ENCODE measurements around the gene SLX9.

SLX9 gene, protein sequence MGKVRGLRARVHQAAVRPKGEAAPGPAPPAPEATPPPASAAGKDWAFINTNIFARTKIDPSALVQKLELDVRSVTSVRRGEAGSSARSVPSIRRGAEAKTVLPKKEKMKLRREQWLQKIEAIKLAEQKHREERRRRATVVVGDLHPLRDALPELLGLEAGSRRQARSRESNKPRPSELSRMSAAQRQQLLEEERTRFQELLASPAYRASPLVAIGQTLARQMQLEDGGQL

DNA sequence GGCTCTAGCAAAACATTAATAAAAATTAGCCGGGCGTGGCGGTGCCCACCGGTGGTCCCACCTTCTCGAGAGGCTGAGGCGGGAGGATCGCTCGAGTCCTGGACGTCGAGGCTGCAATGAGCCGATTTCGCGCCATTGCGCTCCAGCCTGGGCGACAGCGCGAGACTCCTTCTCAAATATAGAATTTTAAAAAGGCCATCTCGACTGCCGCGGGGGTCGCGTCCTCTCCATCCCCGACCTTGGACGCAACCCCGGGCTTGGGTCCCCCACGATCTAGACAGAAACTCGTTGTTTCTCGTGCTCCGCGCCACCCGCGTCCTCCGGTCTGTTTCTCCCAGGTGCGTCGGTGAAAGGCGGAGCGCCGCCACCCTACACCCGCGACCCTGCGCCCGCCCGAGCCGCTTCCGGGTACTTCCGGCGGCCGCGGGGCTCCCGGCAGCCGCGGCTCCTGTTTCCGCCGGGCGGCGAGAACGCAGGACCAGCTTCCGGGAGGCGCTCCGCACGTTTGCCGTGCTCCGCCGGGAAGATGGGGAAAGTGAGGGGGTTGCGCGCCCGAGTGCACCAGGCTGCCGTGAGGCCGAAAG is at the start of gene SLX9:
SLX9 (plus strand) TSS at position 498 of the 584 bp plus-strand sequence; CDS start at position 527, 29 bp downstream.
- TF ChIP-seq, protein P1, sequence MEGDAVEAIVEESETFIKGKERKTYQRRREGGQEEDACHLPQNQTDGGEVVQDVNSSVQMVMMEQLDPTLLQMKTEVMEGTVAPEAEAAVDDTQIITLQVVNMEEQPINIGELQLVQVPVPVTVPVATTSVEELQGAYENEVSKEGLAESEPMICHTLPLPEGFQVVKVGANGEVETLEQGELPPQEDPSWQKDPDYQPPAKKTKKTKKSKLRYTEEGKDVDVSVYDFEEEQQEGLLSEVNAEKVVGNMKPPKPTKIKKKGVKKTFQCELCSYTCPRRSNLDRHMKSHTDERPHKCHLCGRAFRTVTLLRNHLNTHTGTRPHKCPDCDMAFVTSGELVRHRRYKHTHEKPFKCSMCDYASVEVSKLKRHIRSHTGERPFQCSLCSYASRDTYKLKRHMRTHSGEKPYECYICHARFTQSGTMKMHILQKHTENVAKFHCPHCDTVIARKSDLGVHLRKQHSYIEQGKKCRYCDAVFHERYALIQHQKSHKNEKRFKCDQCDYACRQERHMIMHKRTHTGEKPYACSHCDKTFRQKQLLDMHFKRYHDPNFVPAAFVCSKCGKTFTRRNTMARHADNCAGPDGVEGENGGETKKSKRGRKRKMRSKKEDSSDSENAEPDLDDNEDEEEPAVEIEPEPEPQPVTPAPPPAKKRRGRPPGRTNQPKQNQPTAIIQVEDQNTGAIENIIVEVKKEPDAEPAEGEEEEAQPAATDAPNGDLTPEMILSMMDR (IDR thresholded peaks at IDR 0.05; ENCODE audit: control insufficient read depth, extremely low read depth, insufficient read depth) = no peak
- DNase-seq (ENCODE audit: low read depth) = peak; percentile 36

GRCh38 chr21:44890338-44890931 is 49.4 kb upstream of the SLX9 start:
- no peak overlapping the region for H3K4me3 ChIP-seq (ENCODE audit: low read depth, low read length)
- TF ChIP-seq, protein P1 (IDR thresholded peaks at IDR 0.05; ENCODE audit: control insufficient read depth, extremely low read depth, insufficient read depth) = no peak
- no peak for DNase-seq (ENCODE audit: low read depth)

More for the DNA sequence above, at the start of gene SLX9:
- H3K4me3 ChIP-seq (ENCODE audit: low read depth, low read length) = peak within 1 kb of the TSS; percentile 81

- TF ChIP-seq, protein P1 (IDR thresholded peaks at IDR 0.05; ENCODE audit: control insufficient read depth, extremely low read depth, insufficient read depth) = no peak
- DNase-seq (ENCODE audit: low read depth) = no peak
These were observed 48.8 kb upstream of the SLX9 start for GRCh38 chr21:44890961-44891541.

GRCh38 chr21:44891631-44892031 is 48.2 kb upstream of the SLX9 start:
- TF ChIP-seq, protein P1 (IDR thresholded peaks at IDR 0.05; ENCODE audit: control insufficient read depth, extremely low read depth, insufficient read depth) = no peak
- no peak overlapping the region for H3K4me3 ChIP-seq (ENCODE audit: low read depth, low read length)
- DNase-seq (ENCODE audit: low read depth) = no peak

More at GRCh38 chr21:44890961-44891541, 48.8 kb upstream of the SLX9 start:
- no peak overlapping the region for H3K4me3 ChIP-seq (ENCODE audit: low read depth, low read length)

DNA sequence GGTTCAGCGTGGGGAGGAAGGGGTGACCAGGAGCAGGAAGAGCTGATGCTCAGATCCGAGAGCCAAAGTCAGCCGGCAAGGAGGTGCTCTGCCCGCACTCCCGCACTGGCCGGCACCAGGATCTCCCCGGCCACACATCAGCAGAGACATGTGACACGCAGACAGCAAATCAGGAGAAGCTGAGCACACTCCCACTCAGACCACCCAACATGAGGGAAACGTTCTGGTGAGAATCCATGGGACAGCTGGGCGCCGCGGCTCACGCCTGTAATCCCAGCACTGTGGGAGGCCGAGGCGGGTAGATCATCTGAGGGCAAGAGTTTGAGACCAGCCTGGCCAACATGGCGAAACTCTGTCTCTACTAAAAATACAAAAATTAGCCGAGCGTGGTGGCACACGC is 47.7 kb upstream of the SLX9 start:
- TF ChIP-seq, protein P1 (IDR thresholded peaks at IDR 0.05; ENCODE audit: control insufficient read depth, extremely low read depth, insufficient read depth) = no peak
- DNase-seq (ENCODE audit: low read depth) = no peak
- no peak overlapping the region for H3K4me3 ChIP-seq (ENCODE audit: low read depth, low read length)

GRCh38 chr21:44892536-44893277 is 47.1 kb upstream of the SLX9 start:
- H3K4me3 ChIP-seq (ENCODE audit: low read depth, low read length) = no peak overlapping the region
- TF ChIP-seq, protein P1 (IDR thresholded peaks at IDR 0.05; ENCODE audit: control insufficient read depth, extremely low read depth, insufficient read depth) = peak; percentile 75
- no peak for DNase-seq (ENCODE audit: low read depth)

Data from LNCaP clone FGC (cell line).